ENCODE results near the gene DSP.

DSP gene

DNA sequence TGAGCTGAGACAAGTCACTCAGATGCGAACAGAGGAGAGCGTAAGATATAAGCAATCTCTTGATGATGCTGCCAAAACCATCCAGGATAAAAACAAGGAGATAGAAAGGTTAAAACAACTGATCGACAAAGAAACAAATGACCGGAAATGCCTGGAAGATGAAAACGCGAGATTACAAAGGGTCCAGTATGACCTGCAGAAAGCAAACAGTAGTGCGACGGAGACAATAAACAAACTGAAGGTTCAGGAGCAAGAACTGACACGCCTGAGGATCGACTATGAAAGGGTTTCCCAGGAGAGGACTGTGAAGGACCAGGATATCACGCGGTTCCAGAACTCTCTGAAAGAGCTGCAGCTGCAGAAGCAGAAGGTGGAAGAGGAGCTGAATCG, 39.1 kb downstream of the DSP start:
- FAIRE-seq (no peak), DNase-seq (ENCODE audit: insufficient read length, low spot score) (no peak)
- TF ChIP-seq, protein P1, sequence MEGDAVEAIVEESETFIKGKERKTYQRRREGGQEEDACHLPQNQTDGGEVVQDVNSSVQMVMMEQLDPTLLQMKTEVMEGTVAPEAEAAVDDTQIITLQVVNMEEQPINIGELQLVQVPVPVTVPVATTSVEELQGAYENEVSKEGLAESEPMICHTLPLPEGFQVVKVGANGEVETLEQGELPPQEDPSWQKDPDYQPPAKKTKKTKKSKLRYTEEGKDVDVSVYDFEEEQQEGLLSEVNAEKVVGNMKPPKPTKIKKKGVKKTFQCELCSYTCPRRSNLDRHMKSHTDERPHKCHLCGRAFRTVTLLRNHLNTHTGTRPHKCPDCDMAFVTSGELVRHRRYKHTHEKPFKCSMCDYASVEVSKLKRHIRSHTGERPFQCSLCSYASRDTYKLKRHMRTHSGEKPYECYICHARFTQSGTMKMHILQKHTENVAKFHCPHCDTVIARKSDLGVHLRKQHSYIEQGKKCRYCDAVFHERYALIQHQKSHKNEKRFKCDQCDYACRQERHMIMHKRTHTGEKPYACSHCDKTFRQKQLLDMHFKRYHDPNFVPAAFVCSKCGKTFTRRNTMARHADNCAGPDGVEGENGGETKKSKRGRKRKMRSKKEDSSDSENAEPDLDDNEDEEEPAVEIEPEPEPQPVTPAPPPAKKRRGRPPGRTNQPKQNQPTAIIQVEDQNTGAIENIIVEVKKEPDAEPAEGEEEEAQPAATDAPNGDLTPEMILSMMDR (IDR thresholded peaks at IDR 0.05; ENCODE audit: insufficient read depth, missing control alignments), result no peak

DNA sequence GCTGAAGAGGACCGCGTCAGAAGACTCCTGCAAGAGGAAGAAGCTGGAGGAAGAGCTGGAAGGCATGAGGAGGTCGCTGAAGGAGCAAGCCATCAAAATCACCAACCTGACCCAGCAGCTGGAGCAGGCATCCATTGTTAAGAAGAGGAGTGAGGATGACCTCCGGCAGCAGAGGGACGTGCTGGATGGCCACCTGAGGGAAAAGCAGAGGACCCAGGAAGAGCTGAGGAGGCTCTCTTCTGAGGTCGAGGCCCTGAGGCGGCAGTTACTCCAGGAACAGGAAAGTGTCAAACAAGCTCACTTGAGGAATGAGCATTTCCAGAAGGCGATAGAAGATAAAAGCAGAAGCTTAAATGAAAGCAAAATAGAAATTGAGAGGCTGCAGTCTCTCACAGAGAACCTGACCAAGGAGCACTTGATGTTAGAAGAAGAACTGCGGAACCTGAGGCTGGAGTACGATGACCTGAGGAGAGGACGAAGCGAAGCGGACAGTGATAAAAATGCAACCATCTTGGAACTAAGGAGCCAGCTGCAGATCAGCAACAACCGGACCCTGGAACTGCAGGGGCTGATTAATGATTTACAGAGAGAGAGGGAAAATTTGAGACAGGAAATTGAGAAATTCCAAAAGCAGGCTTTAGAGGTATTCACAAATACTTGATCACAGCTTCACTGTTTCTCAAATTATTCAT, 39.6 kb downstream of the DSP start:
- DNase-seq (ENCODE audit: insufficient read length, low spot score) (no peak), FAIRE-seq (no peak)
- TF ChIP-seq, protein P1 (IDR thresholded peaks at IDR 0.05; ENCODE audit: insufficient read depth, missing control alignments), result no peak

DNA sequence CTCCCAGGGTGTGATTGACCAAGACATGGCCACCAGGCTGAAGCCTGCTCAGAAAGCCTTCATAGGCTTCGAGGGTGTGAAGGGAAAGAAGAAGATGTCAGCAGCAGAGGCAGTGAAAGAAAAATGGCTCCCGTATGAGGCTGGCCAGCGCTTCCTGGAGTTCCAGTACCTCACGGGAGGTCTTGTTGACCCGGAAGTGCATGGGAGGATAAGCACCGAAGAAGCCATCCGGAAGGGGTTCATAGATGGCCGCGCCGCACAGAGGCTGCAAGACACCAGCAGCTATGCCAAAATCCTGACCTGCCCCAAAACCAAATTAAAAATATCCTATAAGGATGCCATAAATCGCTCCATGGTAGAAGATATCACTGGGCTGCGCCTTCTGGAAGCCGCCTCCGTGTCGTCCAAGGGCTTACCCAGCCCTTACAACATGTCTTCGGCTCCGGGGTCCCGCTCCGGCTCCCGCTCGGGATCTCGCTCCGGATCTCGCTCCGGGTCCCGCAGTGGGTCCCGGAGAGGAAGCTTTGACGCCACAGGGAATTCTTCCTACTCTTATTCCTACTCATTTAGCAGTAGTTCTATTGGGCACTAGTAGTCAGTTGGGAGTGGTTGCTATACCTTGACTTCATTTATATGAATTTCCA, 43.9 kb downstream of the DSP start:
- no peak for FAIRE-seq
- TF ChIP-seq, protein P1 (IDR thresholded peaks at IDR 0.05; ENCODE audit: insufficient read depth, missing control alignments), result no peak
- no peak for DNase-seq (ENCODE audit: insufficient read length, low spot score)

DNA sequence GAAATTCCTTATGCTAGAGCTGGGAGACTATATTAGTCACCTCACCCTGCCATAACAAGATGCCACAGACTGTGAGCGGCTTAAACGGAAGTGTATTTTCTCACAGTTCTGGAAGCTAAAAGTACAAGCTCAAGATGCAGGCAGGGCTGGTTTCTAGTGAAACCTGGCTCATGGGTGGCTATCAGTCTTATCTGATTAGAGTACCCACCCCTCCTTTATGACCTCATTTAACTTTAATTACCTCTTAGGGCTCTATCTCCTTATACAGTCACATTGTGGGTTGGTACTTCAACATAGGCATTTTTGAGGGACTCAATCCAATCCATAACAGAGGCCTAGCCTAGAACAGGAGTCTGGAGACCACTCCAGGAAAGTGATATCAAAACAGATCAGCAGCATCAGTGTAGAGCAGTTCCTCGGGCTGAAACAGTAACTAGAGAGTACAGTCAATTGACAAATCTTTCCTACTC, 46.2 kb downstream of the DSP start:
- FAIRE-seq (no peak), DNase-seq (ENCODE audit: insufficient read length, low spot score) (no peak)
- TF ChIP-seq, protein P1 (IDR thresholded peaks at IDR 0.05; ENCODE audit: insufficient read depth, missing control alignments), result no peak

DNA sequence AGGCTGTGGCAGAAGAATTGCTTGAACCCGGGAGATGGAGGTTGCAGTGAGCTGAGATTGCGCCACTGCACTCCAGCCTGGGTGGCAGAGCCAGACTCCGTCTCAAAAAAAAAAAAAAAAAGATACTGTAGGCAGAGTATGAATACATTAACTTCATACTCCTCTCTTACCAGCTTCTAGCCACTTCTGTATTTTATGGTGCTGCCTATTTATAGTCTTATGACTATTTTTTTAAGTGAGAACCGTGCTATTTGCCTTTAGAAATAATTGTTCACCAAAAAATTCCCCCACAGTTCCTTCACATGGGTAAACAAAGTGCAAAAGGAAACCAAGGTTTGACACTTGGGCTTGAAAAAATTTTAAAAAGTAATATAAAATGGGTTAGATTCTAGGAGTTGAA, 47.0 kb downstream of the DSP start:
- DNase-seq (ENCODE audit: insufficient read length, low spot score) (no peak), FAIRE-seq (no peak)
- TF ChIP-seq, protein P1 (IDR thresholded peaks at IDR 0.05; ENCODE audit: insufficient read depth, missing control alignments), result no peak

DNA sequence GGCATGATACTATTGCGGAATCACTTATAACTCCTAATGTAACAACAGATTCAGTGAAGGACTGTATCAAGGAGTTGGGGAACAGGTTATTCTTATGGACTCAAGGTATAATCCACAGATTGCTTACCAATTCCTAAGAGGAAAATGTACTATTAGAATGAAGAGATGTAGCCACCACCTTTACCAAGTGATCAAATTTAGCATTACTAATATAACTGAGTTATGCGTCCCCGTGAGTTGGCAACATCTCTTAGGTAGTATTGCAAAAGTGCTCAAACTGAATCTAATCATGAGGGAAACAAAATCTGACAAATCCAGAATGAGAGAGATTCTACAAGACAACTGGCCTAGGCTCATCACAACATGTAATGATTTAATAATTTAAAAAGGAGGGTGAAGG, 47.8 kb downstream of the DSP start:
- FAIRE-seq, result no peak
- DNase-seq (ENCODE audit: insufficient read length, low spot score), result no peak
- TF ChIP-seq, protein P1 (IDR thresholded peaks at IDR 0.05; ENCODE audit: insufficient read depth, missing control alignments), result no peak

All from D721Med (cell line).